Retina (tissue), 1 donor: ENCODE measurements around the gene IQCB1.
"Not testable (repeated sequence)": the region's sequence is repeated elsewhere in the genome, so short reads cannot be mapped to it uniquely, and the experiment has no call there.

Experiments
- DNase-seq: peaks from one replicate; pipeline ENCODE4 v3.0.0-alpha.2; 2016

The IQCB1 gene

GRCh38 chr3:121743106-121743505 is 91.8 kb downstream of the IQCB1 start:
- not testable (repeated sequence) for DNase-seq

GRCh38 chr3:121740896-121741295 is 94.0 kb downstream of the IQCB1 start:
- DNase-seq: no peak

GRCh38 chr3:121739902-121740301 is 95.0 kb downstream of the IQCB1 start:
- DNase-seq: no peak

GRCh38 chr3:121737644-121738043 is 97.2 kb downstream of the IQCB1 start:
- no peak for DNase-seq

- DNase-seq: no peak
Observed at GRCh38 chr3:121736112-121736511, 98.7 kb downstream of the IQCB1 start.

- DNase-seq: no peak
Observed at GRCh38 chr3:121735047-121735696, 99.7 kb downstream of the IQCB1 start.

GRCh38 chr3:121730940-121731687 is 103.7 kb downstream of the IQCB1 start:
- no peak for DNase-seq

GRCh38 chr3:121724130-121724529 is 110.7 kb downstream of the IQCB1 start:
- DNase-seq: no peak

- DNase-seq: no peak
Observed at GRCh38 chr3:121723485-121723884, 111.4 kb downstream of the IQCB1 start.

- no peak for DNase-seq
Observed at GRCh38 chr3:121722411-121722810, 112.4 kb downstream of the IQCB1 start.

- DNase-seq: no peak
Observed at GRCh38 chr3:121720163-121720562, 114.7 kb downstream of the IQCB1 start.
